Measurements from ENCODE around the gene MGAT5B.

The MGAT5B gene

GRCh38 chr17:76881408-76881807 lies 13.2 kb downstream of the MGAT5B start:
- DNase-seq: no peak

GRCh38 chr17:76881966-76882365 lies 13.8 kb downstream of the MGAT5B start:
- DNase-seq: no peak

GRCh38 chr17:76883744-76884525 lies 15.7 kb downstream of the MGAT5B start:
- no peak for DNase-seq

- DNase-seq: no peak
These were observed 17.0 kb downstream of the MGAT5B start for GRCh38 chr17:76884995-76885893.

GRCh38 chr17:76885894-76886290 lies 17.7 kb downstream of the MGAT5B start:
- no peak for DNase-seq

- no peak for DNase-seq
These were observed 18.2 kb downstream of the MGAT5B start for GRCh38 chr17:76886395-76886794.

GRCh38 chr17:76887802-76888201 lies 19.6 kb downstream of the MGAT5B start:
- no peak for DNase-seq

- no peak for DNase-seq
These were observed 20.5 kb downstream of the MGAT5B start for GRCh38 chr17:76888661-76889060.

GRCh38 chr17:76889323-76889722 lies 21.1 kb downstream of the MGAT5B start:
- no peak for DNase-seq

GRCh38 chr17:76892329-76892728 lies 24.1 kb downstream of the MGAT5B start:
- DNase-seq: no peak

- no peak for DNase-seq
These were observed 25.6 kb downstream of the MGAT5B start for GRCh38 chr17:76893623-76894334.

GRCh38 chr17:76894842-76895241 lies 26.6 kb downstream of the MGAT5B start:
- DNase-seq: no peak

- DNase-seq: no peak
These were observed 28.8 kb downstream of the MGAT5B start for GRCh38 chr17:76897023-76897422.

GRCh38 chr17:76899414-76899813 lies 31.2 kb downstream of the MGAT5B start:
- no peak for DNase-seq

- no peak for DNase-seq
These were observed 32.5 kb downstream of the MGAT5B start for GRCh38 chr17:76900723-76901122.

- DNase-seq: no peak
These were observed 33.5 kb downstream of the MGAT5B start for GRCh38 chr17:76901542-76902197.

GRCh38 chr17:76902476-76902875 lies 34.3 kb downstream of the MGAT5B start:
- no peak for DNase-seq

- no peak for DNase-seq
These were observed 35.4 kb downstream of the MGAT5B start for GRCh38 chr17:76903631-76904030.

- DNase-seq: no peak
These were observed 35.9 kb downstream of the MGAT5B start for GRCh38 chr17:76904116-76904515.

- DNase-seq: no peak
These were observed 36.8 kb downstream of the MGAT5B start for GRCh38 chr17:76905036-76905435.

- no peak for DNase-seq
These were observed 37.6 kb downstream of the MGAT5B start for GRCh38 chr17:76905836-76906235.

- DNase-seq: no peak
These were observed 38.3 kb downstream of the MGAT5B start for GRCh38 chr17:76906463-76906862.

GRCh38 chr17:76907352-76907751 lies 39.1 kb downstream of the MGAT5B start:
- DNase-seq: no peak

Data from stimulated activated CD4-positive, alpha-beta T cell treated with anti-CD3 and anti-CD28 coated beads, Interleukin-1b, Interleukin-23, amount 100 ng/mL, for 48 hours (primary cell).